SK-N-SH treated with all-trans-retinoic acid at 6 μM for 48 hours (cell line): ENCODE data around the gene CAST.

Experiments used
- RARB ChIP-seq: fragments of 250-450 bp; sonication (Bioruptor Pico); IDR thresholded peaks from 2 replicates; pipeline ENCODE4 v1.8.0; 2021; ENCODE audit warnings: mild to moderate bottlenecking, moderate library complexity
- TF ChIP-seq, protein P1 (sequence below): fragments of 250-450 bp; sonication (Bioruptor Pico); IDR thresholded peaks from 2 replicates; pipeline ENCODE4 v1.5.1; 2020; ENCODE audit warnings: low read depth, mild to moderate bottlenecking, moderate library complexity

- no peak for TF ChIP-seq RARB (CRISPR knock-in tag)
- TF ChIP-seq, protein P1, sequence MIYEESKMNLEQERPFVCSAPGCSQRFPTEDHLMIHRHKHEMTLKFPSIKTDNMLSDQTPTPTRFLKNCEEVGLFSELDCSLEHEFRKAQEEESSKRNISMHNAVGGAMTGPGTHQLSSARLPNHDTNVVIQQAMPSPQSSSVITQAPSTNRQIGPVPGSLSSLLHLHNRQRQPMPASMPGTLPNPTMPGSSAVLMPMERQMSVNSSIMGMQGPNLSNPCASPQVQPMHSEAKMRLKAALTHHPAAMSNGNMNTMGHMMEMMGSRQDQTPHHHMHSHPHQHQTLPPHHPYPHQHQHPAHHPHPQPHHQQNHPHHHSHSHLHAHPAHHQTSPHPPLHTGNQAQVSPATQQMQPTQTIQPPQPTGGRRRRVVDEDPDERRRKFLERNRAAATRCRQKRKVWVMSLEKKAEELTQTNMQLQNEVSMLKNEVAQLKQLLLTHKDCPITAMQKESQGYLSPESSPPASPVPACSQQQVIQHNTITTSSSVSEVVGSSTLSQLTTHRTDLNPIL (CRISPR knock-in tag), result no peak
Measured at GRCh38 chr5:96814041-96814440, 151.9 kb downstream of the CAST start.
